Left ventricle myocardium superior (tissue), 1 donor: ENCODE measurements around the gene SETD1B. TPM values are rescaled to one million over a fixed set of nuclear protein-coding genes. Genes with fewer than 3 reads are reported as not detected.
"Not testable (repeated sequence)": the region's sequence is repeated elsewhere in the genome, so short reads cannot be mapped to it uniquely, and the experiment has no call there.

Experiments used
- ATAC-seq: fragments of 200-7000 bp; cut with Tn5 transposase; one replicate; pipeline ENCODE4 v1.9.1; 2020; ENCODE audit warnings: mild to moderate bottlenecking, moderate library complexity
- DNase-seq: peaks from one replicate; pipeline ENCODE4 v3.0.0-alpha.2; 2020
- intact Hi-C: fragments of 100-400 bp; cut with micrococcal nuclease; formaldehyde crosslinking; loops from one replicate; pipeline ENCODE4 v1.11.0; 2022
- long read RNA-seq: library from polyadenylated mRNA; unstranded; transcript quantifications from one replicate; pipeline ENCODE4 v2.0.0, GENCODE V29; 2021
- total RNA-seq: library from RNA; stranded (reverse); fragmentation: NEBNext Ultra II Directional; extraction: Animal tissue kit (Norgen Biotek cat#: 25700); gene quantifications from one replicate; pipeline ENCODE4 v1.2.1, GENCODE V29; 2021
- donor health status: DM: no; HTN: yes; CAD: no; lungs with severe emphysema.

The SETD1B gene
- 9.0 TPM for total RNA-seq
- long read RNA-seq, partial matches to known transcripts, result 1 of 11 reads
- long read RNA-seq, other reads (novel, unspliced or antisense), result 10 of 11 reads

DNA sequence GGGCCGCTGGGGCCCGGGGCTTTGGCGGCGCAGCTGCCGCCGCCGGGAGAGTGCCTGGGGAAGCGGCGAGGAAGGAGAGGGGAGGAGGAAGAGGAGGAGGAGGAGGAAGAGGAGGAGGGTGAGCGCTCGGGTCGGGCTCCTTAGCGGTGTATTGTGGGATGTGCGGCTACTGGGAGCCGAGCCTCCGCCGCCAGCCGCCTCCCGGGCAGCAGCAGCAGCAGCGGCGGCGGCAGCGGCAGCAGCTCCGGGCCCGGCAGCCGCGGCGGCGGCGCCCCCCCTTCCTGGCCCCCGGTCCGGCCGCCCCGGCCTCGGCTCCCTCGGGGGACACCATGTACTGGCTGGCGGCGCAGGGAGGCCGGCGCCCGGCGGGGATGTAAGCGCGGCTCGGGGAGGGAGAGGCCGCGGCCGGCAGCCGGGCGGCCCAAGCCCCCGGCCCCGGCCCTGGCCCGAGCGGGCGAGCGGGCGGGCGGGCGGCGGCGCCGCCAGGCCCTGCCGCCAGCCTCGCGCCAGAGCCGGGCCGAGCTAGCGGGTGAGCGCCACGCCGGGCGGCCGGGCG, at the start of gene SETD1B:
Gene SETD1B, plus strand, starts transcription at position 149 of the 556 bp plus-strand sequence. CDS start 729 bp downstream, outside the sequence.
- intact Hi-C loops, result no loop called here
- peak; percentile 23 for ATAC-seq
- DNase-seq, result peak; percentile 76

DNA sequence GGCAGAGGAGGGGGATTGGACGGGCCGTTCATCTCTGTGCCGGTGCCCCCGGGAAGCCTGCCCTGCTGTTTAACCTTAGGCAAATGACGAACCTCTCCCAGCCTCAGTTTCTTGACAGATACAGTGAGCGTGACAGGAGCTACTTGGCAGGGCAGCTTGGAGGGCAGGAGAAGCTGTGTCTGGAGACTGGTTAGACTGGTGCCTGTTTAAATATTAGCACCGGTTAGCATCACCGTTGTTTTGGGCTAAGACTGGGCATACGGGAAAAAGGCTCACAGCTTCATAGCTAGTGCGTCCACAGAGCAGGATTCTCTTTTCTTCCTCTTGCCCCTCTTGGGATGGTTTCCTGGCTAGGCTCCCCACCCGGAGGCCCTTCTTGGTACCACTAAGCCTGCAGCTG, 49.0 kb upstream of the SETD1B start:
- intact Hi-C loops, result no loop called here
- ATAC-seq (no peak), DNase-seq (no peak)

DNA sequence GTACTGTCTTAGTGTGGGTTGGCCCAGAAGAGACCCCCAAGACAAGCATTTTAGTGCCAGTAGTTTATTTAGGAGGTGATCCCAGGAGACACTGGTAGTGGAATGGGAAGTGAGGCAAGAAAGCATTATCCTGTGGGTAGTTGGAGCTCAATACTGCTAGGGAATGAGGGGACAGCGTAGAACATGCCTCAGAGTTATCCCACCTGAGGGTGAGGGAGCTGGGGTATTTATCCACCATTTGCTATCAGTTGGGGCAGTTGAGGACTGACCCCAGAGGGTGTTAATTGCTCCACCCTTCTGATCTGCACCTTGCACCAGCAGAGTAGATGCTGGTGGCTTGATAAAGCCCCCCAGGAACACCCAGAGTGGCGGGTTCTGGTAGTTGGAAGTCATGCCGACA, 48.2 kb upstream of the SETD1B start:
- ATAC-seq (no peak), DNase-seq (no peak)
- intact Hi-C loops, result no loop called here

DNA sequence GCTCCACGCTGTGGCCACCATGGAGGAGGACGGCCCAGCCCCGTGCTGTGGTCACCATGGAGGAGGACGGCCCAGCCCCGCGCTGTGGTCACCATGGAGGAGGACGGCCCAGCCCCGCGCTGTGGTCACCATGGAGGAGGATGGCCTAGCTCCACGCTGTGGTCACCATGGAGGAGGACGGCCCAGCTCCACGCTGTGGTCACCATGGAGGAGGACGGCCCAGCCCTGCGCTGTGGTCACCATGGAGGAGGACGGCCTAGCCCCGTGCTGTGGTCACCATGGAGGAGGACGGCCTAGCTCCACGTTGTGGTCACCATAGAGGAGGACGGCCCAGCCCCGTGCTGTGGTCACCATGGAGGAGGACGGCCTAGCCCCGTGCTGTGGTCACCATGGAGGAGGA, 45.3 kb upstream of the SETD1B start:
- DNase-seq, ATAC-seq, intact Hi-C loops: not testable (repeated sequence)

DNA sequence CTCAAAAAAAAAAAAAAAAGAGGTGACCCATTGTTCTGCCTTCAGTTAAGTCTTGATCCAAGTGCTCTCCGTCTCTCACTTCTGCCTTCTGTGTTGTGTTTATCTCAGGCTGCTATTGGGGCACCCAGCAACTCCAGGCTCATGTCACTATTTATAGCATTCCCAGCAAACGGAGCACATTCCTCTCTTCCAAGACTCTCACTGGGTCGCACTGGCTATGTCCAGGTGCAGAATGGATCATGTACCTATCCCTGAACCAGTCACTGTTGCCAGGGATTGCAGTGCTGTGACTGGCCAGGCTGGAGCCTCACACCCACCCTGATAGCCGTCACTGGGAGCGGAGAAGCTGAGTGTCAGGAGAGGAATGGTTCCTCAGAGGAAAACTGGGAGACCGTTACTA, 41.5 kb upstream of the SETD1B start:
- ATAC-seq, result peak; percentile 91

DNA sequence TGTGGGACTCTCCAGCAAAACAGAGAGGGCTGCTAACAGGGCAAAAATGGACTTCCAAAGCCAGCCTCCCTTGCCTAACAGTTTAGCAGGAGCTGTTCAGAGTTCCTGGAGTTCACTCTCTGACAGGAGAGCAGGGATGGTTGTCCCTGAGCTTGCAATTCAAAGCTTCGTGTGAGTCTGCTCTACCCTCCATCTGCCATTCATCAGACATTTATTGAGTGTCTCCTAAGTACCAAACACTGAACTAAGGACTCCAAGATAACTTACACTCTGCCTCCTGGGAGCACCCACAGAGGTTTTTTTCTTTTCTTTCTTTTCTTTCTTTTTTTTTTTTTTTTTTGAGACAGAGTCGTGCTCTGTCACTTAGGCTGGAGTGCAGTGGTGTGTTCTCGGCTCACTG, 39.0 kb upstream of the SETD1B start:
- intact Hi-C loops, result no loop called here
- DNase-seq, result no peak
- no peak for ATAC-seq

More for the DNA sequence above, 41.5 kb upstream of the SETD1B start:
- no peak for DNase-seq
- intact Hi-C loops, result no loop called here

DNA sequence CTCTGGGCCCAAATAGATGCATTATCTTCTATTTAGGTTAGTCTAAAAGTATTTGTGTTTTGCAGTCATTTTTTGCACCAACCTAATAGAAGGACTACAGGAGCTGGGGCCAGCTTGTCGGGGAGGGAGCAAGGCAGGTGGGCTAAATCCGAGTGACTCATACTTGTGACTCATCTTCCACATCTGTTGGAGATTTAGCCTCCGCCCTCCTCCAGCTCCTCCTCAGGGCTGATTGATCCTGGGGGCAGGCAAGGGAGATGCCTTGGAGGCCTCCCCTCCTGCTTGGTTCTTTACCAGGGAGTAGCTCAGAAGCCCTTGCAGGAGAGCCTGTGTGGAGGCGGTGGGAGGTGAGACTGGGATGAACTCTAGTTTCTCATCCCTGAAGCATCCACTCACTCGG, 38.2 kb upstream of the SETD1B start:
- DNase-seq (no peak), ATAC-seq (no peak)
- intact Hi-C loops, result no loop called here

DNA sequence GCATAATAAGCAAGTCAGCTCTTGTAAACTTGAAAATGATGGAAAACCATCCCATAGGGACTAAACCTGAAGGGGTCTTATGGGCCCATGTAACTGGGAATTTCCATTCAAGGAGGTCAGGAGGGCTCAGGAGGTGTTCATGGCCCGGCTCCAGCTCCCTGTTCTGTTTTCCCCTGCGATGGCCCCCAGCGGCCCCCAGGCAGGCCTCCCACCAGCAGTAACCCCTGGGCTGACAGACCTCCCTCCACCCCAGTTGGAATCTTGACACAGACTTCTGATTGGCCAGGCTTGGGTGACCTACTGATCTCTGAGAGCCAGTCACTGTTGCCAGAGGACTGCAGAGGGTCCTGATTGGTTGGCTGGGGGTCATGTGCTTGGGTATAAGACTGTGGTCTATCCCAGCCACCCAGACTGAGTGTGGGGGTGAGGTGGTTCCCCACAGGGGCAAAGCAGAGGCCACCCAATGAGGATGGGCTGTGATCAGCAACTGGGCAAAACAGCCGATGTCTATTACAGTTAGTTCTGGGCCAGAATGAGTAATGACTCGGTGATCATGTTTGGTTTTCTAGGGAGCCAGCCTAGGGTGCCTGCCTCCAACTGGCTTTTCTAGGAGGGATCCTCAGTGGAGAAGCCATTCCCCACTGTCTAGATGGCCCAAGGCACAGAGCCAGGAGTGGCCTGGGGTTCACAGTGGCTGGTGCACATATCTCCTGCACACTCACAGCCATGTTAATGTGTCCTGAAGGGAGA, 37.3 kb upstream of the SETD1B start:
- ATAC-seq (no peak), DNase-seq (no peak)
- intact Hi-C loops, result no loop called here

DNA sequence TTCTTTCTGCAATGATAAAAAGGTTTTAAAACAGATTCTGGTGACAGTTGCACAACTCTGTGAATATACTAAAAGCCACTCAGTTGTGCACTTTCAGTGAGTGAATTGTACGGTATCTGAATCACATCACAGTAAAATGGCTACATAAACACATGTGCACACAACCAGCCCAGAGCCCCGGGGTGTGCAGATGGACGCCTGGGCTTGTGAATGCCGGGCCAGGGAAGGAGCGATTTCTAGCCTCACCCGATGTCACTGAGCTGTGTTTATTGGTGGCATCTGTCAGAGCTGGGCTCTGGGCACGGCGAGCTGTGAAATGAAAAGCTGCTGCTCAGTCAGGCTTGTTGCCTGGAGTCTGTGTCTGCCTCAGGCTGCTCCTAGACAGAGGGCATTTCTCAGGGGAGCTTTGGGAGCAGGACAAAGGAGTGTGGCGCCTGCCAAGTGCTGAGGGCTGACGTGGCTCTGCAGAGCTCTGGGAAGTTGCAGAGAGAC, 36.2 kb upstream of the SETD1B start:
- ATAC-seq (peak; percentile 83), DNase-seq (peak; percentile 77)

DNA sequence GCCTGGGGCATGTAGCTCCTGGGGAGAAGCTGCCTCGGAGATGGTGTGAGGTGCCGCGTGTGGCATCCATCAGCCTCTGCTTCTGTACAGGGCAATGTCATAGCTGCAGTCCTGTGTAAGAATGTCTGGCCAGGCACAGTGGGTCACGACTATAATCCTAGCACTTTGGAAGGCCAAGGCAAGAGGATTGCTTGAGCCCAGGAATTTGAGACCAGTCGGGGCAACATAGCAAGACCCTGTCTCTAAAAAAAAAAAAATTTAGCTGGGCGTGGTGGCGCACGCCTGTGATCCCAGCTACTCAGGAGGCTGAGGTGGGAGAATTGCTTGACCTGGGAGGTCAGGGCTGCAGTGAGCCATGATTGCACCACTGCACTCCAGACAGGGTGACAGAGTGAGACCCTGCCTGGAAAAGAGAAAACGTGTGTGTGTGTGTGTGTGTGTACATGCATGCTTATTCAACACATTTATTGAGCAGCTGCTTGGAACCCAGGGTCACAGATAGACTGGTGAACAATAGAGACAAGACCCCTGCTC, 34.4 kb upstream of the SETD1B start:
- ATAC-seq (no peak), DNase-seq (no peak)
- intact Hi-C loops, result no loop called here

More for the DNA sequence above, 36.2 kb upstream of the SETD1B start:
- intact Hi-C loops, result no loop called here

DNA sequence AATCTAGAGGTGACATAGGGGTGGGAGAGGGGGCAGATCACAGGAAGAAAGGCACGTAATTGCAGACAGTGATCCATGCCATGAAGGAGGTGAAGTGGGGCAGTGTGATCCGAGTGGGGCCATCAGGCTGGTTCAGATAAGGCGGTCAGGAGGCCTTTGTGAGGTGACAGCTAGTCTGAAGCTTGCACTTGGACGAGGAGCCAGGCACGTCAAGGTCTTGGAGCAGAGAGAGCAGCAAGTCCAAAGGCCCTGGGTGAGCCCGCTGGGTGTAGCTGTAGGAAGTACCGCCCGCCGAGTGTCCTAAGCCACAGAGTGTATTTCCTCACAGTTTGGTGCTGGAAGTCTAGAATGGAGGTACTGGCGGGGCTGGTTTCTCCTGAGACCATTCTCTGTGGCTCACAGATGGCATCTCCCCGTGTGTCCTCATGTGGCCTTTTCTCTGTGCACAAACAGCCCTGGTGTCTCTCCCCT, 33.9 kb upstream of the SETD1B start:
- DNase-seq (peak; percentile 69), ATAC-seq (peak; percentile 45)

DNA sequence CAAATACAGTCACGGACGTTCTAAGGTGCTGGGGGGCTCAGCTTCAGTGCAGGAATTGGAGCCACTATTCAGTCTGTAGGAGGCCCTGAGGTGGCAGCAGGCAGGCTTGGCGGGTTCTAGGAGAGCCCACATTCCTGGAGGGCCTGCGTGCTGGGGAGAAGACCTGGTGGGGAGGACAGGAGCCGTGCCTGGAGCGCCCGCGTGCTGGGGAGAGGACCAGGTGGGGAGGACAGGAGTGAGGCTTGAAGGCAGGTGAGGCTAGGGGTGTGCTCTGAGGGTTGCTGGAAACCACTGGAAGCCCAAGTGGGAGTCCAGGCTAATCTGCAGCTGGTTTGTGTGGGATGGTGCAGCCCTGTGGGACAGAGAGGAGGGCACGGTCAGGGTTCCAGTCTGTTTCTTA, 33.4 kb upstream of the SETD1B start:
- ATAC-seq (no peak), DNase-seq (no peak)
- intact Hi-C loops, result loop anchor here (5.0 kb wide), 1 partner anchor 73 kb away; no protein-coding TSS in a partner anchor

More for the DNA sequence above, 33.9 kb upstream of the SETD1B start:
- intact Hi-C loops, result loop anchor here (5.0 kb wide), 1 partner anchor 73 kb away; no protein-coding TSS in a partner anchor

DNA sequence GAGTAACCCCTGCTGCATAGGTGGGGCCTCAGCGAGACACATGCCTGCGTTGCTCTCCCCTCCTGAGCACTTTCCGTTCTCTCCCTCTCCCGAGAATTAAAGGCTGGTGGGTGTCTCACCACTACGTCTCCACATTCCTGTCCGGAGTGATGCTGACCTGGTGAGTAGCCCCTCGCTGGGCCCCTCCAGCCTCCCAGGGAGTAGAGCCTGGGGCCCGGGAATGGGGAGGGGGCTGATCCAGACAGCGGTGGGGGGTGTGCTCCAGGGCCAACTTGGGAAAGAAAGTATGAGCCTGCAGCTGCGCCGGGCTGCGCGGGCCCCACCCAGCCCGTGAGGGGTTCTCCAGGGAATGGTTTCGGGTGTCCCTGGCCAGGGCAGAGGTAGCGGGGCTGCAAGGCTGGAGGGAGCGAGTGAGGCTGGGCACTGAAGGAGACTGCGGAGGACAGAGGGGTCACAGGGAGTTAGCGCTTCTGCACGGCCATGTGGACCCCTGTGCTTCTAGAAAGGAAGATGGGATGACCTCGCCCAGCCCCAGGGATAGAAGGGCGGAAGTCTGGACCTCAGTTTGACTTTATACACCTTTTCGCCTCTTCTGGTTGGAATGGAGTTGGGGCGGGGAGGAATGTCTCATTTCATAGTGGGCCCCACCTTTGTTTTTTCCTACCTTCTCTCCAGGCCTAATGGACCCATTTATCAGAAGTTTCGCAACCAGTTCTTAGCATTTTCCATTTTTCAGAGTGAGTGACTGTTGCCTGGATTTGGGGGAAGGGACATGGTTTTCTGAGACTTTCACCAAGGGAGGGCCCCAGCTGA, 32.8 kb upstream of the SETD1B start:
- intact Hi-C loops, result loop anchor here (5.0 kb wide), 1 partner anchor 74 kb away; no protein-coding TSS in a partner anchor
- DNase-seq (no peak), ATAC-seq (no peak)

DNA sequence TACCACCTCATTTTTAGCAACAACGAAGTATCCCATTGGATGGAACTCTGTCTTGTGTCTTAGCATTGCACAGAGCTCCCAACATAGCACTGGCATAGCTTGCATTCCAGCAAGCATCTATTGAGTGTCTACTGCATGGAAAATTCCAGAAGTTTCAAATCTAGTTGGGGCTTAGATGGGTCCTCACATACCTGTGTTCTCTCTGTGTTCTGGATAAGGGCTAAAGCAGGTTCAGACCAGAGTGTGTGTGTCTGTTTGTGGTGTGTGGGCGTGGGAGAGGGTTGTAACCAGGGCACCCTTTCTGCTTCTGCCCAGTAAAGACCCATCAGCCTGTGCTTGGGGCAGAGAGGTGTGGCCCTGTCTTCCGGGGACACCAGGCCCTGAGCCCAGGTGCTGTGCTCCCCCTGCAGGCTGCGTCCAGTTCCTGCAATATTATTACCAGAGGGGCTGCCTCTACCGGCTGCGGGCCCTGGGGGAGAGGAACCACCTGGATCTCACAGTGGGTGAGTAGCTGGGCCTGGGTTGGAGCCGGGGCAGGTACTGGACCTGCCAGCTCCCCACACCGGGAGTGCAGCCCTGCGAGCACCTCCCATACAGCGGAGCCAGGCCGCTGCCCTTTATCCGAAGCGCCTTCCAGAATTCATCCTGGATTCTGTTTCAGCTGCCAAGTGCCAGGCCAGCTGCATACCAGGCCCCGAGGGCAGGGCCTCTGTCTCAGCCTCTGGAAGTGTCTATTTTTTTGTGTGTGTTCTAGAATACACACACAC, 30.6 kb upstream of the SETD1B start:
- intact Hi-C loops, result loop anchor here (5.0 kb wide), 1 partner anchor 76 kb away; no protein-coding TSS in a partner anchor
- peak; percentile 79 for DNase-seq
- ATAC-seq, result peak; percentile 66

DNA sequence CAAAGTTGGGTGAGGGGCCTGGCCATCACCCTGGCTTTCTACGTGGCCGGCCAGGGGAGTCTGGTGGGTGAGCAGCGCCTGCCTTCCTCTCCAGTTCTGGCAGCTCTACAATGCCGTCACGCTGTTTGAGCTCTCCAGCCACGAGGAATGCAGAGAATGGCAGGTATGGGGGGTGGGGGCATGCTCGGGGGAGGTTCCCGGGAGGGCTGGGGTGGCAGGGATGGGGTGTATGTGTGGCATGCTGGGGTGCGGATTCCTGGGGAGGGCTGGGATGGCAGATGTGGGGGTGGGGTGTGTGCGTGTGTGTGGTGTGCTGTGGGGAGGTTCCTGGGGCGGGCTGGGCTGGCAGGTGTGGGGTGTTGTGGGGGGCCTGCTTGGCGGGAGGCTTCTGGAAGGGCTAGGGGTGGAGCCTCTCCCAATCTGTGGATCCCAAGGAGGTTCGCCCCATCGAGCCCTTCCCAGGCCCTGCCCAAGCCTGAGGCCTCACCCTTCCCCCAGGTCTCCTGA, 28.8 kb upstream of the SETD1B start:
- DNase-seq (no peak), ATAC-seq (no peak)
- intact Hi-C loops, result loop anchor here (5.0 kb wide), 1 partner anchor 78 kb away; no protein-coding TSS in a partner anchor

DNA sequence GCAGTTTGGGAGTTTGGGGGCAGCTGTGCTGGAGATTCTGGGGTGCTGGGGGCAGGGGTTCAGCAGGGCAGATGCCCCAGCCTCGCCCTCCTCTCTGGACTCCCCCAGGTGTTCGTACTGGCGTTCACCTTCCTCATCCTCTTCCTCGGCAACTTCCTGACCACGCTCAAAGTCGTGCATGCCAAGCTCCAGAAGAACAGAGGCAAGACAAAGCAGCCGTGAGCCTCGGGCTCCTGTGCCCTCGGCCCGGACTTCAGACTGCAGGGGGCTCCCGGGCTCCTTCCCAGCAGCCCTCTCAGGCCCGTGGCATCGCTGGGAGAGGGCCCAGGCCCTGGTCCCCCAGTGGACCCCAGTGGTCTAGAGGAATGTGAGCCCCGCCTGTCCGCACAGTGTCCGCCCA, 28.3 kb upstream of the SETD1B start:
- intact Hi-C loops, result no loop called here
- ATAC-seq (no peak), DNase-seq (no peak)

DNA sequence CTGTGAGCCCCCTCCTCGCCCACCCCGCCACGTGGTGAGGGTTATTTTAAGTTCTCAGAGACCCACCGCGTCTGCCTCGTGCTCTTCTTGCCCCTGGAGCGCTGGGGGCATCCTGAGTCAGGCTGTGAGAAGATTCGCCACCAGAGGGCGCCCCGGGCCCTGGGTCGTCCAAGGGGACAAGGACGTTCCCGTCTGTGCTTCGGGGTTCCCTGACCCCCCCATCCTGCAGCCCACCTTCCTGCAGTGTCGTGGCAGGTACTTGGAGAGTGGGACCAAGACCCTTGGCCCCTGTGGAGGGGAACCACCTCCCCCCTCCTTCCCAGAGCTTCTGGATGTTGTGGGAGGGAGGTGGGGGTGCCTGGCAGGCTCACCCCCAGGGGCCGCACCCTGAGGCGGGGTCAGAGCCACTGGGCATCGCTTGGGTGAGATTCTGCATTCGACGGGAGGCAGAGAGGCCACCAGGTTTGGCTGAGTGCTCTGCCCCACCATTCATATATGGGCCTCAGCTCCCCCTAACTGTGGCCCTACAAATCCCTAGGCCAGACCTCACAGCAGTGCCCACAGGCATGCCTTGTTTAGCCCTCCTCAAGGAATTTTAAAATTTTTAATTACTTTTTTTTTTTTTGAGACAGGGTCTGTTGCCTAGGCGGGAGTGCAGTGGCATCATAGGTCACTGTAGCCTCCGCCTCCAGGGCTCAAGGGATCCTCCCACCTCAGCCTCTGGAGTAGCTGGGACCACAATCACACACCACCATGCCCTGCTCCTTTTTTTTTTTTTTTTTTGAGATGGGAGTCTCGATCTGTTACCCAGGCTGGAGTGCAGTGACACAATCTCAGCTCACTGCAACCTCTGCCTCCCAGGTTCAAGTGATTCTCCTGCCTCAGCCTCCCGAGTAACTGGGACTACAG, 27.4 kb upstream of the SETD1B start:
- intact Hi-C loops, result no loop called here
- ATAC-seq, result peak; percentile 57
- DNase-seq, result peak; percentile 92
